ENCODE data around the gene KCNG1. TPM values are rescaled to one million over a fixed set of nuclear protein-coding genes. Genes with fewer than 3 reads are reported as not detected.

KCNG1 gene
- total and polyA plus RNA-seq, 2 of the 4 experiments (the other 2 are of a cell fraction): 23.7 to 51.4 TPM

DNA sequence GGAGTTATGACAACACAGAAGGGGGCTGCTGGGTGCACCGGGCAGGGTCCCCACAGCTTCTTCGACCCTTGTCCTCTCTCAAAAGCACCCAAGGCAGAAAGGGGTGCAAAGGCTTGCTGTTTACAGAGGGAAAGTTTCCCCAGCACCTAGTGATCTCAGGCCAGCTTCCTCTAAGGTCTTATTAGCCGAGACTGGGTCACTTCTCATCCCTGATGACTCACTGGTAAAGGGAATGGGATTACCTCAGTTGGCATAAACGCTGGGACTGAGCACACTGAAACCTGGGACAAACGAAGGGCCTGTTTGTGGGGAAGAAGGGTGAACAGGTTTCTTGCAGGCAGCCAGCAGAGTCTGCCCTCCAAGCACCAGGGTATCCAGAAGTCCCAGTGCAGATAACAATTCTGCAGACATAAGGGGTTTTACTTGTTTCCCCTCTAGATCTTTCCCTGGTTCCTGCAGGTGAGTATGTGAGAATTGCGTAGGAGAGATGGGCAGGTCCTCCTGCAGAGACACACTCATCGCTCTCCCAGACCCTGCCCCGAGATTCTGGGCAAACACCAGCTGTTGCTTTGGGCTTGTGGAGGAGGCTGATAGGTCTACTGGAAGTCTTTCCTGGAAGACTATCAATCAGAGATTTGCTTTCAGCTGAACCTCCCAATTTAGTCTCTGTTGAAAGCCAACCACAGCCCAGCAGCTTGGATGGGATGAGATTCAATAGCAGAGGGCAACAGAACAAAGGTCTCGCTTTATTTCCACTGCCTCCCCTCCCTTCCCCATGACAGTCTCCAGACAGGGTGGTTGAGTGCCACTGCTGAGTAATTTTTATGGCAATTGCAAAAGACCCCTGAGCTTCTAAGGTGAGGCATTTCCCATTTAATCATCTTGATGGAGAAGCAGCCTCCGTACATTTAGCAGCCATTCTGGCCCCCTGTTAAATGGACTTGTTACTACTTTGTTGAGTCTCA lies 25.7 kb downstream of the KCNG1 start:
- ATAC-seq (ENCODE audit: low read depth) (peak; percentile 75), DNase-seq (peak; percentile 75)
- no CpG with 5 or more reads among the region's 10 CpGs for WGBS, 2 experiments (ENCODE audit: extremely low coverage in 2 of 2, insufficient read length in 1 of 2)
- H3K4me2 ChIP-seq (ENCODE audit: low read depth, low read length): no peak overlapping the region
- no peak overlapping the region for H3K4me3 ChIP-seq (ENCODE audit: insufficient read depth, low read depth, low read length)
- H3K9me1 ChIP-seq (ENCODE audit: insufficient read depth, low read length): peaks cover 14% of the 10 kb centered on the region; the same call in 1 of the 2 replicates
- H3K27ac ChIP-seq (ENCODE audit: insufficient read depth, low read length): no peak overlapping the region
- no peak overlapping the region for H2BK15ac ChIP-seq (ENCODE audit: low read depth, low read length)
- no peak overlapping the region for H4K91ac ChIP-seq (ENCODE audit: insufficient read depth, low read depth, low read length)
- no peak overlapping the region for H3K23ac ChIP-seq (ENCODE audit: low read depth, low read length)
- H4K8ac ChIP-seq (ENCODE audit: low read depth in 2 of 2, low read length in 2 of 2): no peak overlapping the region; a peak in 1 of 4 replicates
- no peak overlapping the region; the same call in 1 of the 2 replicates for H3K14ac ChIP-seq (replicated peaks; ENCODE audit: low read depth, low read length)
- H2BK5ac ChIP-seq (ENCODE audit: low read depth, low read length, poor library complexity, severe bottlenecking): no peak overlapping the region
- H3K4me1 ChIP-seq (ENCODE audit: control insufficient read depth, insufficient read depth, low read length): peaks cover 3% of the 10 kb centered on the region; the same call in 1 of the 2 replicates
- no TSS peak for BruUV-seq (replicated peaks)
- 0 out of 2 replicates have a peak, but pooled peaks have one; percentile 6 for TF ChIP-seq MAFK (IDR thresholded peaks at IDR 0.05; ENCODE audit: low read depth, low read length)
- TF ChIP-seq FOS (IDR thresholded peaks at IDR 0.05; ENCODE audit: low read depth, low read length): peak; percentile 56; the same call in 1 of the 2 replicates
- peak; percentile 83 for TF ChIP-seq RFX5 (IDR thresholded peaks at IDR 0.05; ENCODE audit: low read depth, low read length)
- TF ChIP-seq, protein P1, sequence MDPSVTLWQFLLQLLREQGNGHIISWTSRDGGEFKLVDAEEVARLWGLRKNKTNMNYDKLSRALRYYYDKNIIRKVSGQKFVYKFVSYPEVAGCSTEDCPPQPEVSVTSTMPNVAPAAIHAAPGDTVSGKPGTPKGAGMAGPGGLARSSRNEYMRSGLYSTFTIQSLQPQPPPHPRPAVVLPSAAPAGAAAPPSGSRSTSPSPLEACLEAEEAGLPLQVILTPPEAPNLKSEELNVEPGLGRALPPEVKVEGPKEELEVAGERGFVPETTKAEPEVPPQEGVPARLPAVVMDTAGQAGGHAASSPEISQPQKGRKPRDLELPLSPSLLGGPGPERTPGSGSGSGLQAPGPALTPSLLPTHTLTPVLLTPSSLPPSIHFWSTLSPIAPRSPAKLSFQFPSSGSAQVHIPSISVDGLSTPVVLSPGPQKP (IDR thresholded peaks at IDR 0.05; ENCODE audit: borderline replicate concordance, low read depth, low read length): no peak
- H2AK9ac ChIP-seq (replicated peaks; ENCODE audit: low read depth, low read length, poor library complexity): no peak overlapping the region
- dilution Hi-C loops (cut with HindIII; ENCODE audit: low sequenced_read_pairs, unreplicated experiment) (no loop called here), in situ Hi-C loops (cut with MboI; ENCODE audit: low sequenced_read_pairs) (loop anchor here (25.0 kb wide), 2 partner anchors 765 to 1090 kb away; partner anchors contain the start of gene ATP9A), intact Hi-C loops (cut with micrococcal nuclease) (no loop called here)
- peak overlapping the region; percentile 64 for H2AFZ ChIP-seq (replicated peaks; ENCODE audit: low read length, poor library complexity)
- no peaks in the 10 kb centered on the region for H4K20me1 ChIP-seq (ENCODE audit: insufficient read depth, low read length)
- H3K56ac ChIP-seq (ENCODE audit: extremely low read depth, insufficient read depth, low read length): no peak overlapping the region
- POLR2A ChIA-PET (ENCODE audit: unreplicated experiment): no interaction called here
- H3K9ac ChIP-seq (ENCODE audit: low read depth, low read length): no peak overlapping the region
- peak overlapping the region; percentile 30; the same call in 1 of the 2 replicates for H2AK5ac ChIP-seq (ENCODE audit: low read depth, low read length)
- no peak overlapping the region for H4K5ac ChIP-seq (ENCODE audit: low read depth, low read length)
- H3K79me1 ChIP-seq (ENCODE audit: low read depth in 1 of 2, low read length in 2 of 2): no peaks in the 10 kb centered on the region
- H3K4ac ChIP-seq (ENCODE audit: low read depth, low read length): no peak overlapping the region
- no peak overlapping the region for H3K18ac ChIP-seq (ENCODE audit: low read depth, low read length)
- no peaks in the 10 kb centered on the region for H3K27me3 ChIP-seq (ENCODE audit: control insufficient read depth, insufficient read depth, low read length)
- no peaks in the 10 kb centered on the region for H3K36me3 ChIP-seq (ENCODE audit: control insufficient read depth, insufficient read depth, low read length)
- H3K9me3 ChIP-seq (ENCODE audit: control insufficient read depth, insufficient read depth, low read length): no peaks in the 10 kb centered on the region
- no peak overlapping the region for H2BK20ac ChIP-seq (ENCODE audit: low read depth, low read length)
- no peak overlapping the region for H2BK120ac ChIP-seq (ENCODE audit: low read depth, low read length)
- CTCF ChIA-PET: interaction anchor here (0.9 kb wide), 1 partner anchor 10 kb away, joined by 3 read pairs; no protein-coding TSS in a partner anchor

Measured in IMR-90 (cell line).